ENCODE data around the gene DYTN.
A peak's percentile ranks its signal among the peaks of the same experiment; 100 is the strongest.
"Not testable (repeated sequence)": the region's sequence is repeated elsewhere in the genome, so short reads cannot be mapped to it uniquely, and the experiment has no call there.

Gene DYTN

GRCh38 chr2:206718296-206718695 is at the start of gene DYTN:
DYTN (minus strand) TSS chr2:206718396; CDS start chr2:206718279, 117 bp downstream.
- DNase-seq (ENCODE audit: low read depth), result no peak

- DNase-seq (ENCODE audit: low read depth), result no peak
Observed at GRCh38 chr2:206766057-206766930, 48.1 kb upstream of the DYTN start.

GRCh38 chr2:206765242-206766056 is 47.3 kb upstream of the DYTN start, which contains the start of the genes FASTKD2 and MDH1B:
FASTKD2 (plus strand) TSS chr2:206765606; CDS start chr2:206766694, 1,088 bp downstream.
MDH1B (minus strand) TSS chr2:206765328; CDS start chr2:206765271, 57 bp downstream.
- DNase-seq (ENCODE audit: low read depth), result peak; percentile 71

GRCh38 chr2:206764673-206765241 is 46.6 kb upstream of the DYTN start:
- no peak for DNase-seq (ENCODE audit: low read depth)

- DNase-seq (ENCODE audit: low read depth), result no peak
Observed at GRCh38 chr2:206756816-206757215, 38.6 kb upstream of the DYTN start.

- no peak for DNase-seq (ENCODE audit: low read depth)
Observed at GRCh38 chr2:206740800-206741199, 22.6 kb upstream of the DYTN start.

- DNase-seq (ENCODE audit: low read depth), result no peak
Observed at GRCh38 chr2:206739271-206739670, 21.1 kb upstream of the DYTN start.

GRCh38 chr2:206736935-206737334 is 18.7 kb upstream of the DYTN start:
- DNase-seq (ENCODE audit: low read depth), result no peak

- no peak for DNase-seq (ENCODE audit: low read depth)
Observed at GRCh38 chr2:206733341-206733740, 15.1 kb upstream of the DYTN start.

GRCh38 chr2:206728277-206729199 is 10.3 kb upstream of the DYTN start:
- DNase-seq (ENCODE audit: low read depth), result no peak

GRCh38 chr2:206727287-206727686 is 9.1 kb upstream of the DYTN start:
- DNase-seq (ENCODE audit: low read depth), result no peak

- no peak for DNase-seq (ENCODE audit: low read depth)
Observed at GRCh38 chr2:206723288-206723687, 5.1 kb upstream of the DYTN start.

GRCh38 chr2:206721256-206721920 is 3.2 kb upstream of the DYTN start:
- no peak for DNase-seq (ENCODE audit: low read depth)

- DNase-seq (ENCODE audit: low read depth), result no peak
Observed at GRCh38 chr2:206716623-206717022, 1.6 kb downstream of the DYTN start.

GRCh38 chr2:206715183-206715582 is 3.0 kb downstream of the DYTN start:
- not testable (repeated sequence) for DNase-seq (ENCODE audit: low read depth)

- no peak for DNase-seq (ENCODE audit: low read depth)
Observed at GRCh38 chr2:206713746-206714145, 4.5 kb downstream of the DYTN start.

GRCh38 chr2:206708286-206708685 is 9.9 kb downstream of the DYTN start:
- no peak for DNase-seq (ENCODE audit: low read depth)

- DNase-seq (ENCODE audit: low read depth), result no peak
Observed at GRCh38 chr2:206707164-206707701, 11.0 kb downstream of the DYTN start.

GRCh38 chr2:206701952-206702605 is 16.1 kb downstream of the DYTN start:
- no peak for DNase-seq (ENCODE audit: low read depth)

GRCh38 chr2:206700156-206700555 is 18.0 kb downstream of the DYTN start:
- DNase-seq (ENCODE audit: low read depth), result no peak

Measured in activated gamma-delta T cell treated with anti-CD3 and anti-CD28 coated beads, Interleukin-2, amount 50 U/mL, for 16 hours (primary cell).